ENCODE measurements around the gene NOS1.

NOS1 gene

DNA sequence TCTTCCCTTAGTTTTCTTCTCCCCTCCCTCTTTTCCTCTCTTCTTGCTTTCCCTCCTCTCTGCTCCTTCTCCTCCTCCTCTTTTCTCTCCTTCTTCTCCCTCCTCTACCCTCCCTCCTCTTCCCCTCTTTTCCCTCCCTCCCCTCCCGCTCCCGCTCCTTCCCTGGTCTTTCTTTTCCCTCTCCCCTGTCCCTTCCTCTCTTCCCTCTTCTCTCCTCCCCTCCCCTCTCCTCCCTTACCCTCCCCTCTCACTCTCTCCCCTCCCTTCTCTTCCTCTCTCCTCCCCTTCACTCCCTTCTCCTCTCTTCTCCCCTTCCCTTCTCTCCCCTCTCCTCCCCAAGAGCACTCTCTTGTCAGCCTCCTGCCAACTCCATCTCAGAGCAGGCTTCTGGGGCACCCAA is 153.8 kb downstream of the NOS1 start:
- TF ChIP-seq GATA2 (IDR thresholded peaks at IDR 0.05; ENCODE audit: low read depth, low read length) (no peak), GATA3 (IDR thresholded peaks at IDR 0.05; ENCODE audit: low read depth, low read length) (no peak)

DNA sequence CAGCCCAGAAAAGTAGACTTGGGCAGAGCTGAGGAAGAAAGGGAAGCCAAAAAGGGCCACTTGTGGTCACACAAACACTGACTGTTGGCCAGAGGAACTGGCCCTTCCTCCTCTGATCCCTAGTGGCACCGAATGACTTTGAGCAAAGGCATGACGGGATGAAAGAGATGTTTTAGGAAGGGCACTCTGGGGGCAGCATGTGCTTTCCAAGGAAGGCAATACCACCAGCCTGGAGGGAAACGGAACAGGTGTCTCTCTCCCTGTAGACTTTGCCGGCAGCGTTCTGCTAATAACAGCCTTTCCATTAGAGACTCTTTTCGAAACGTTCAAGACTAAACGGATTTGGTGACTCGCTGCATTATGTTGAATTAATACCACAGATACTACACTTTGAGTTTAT is 158.9 kb downstream of the NOS1 start:
- TF ChIP-seq GATA3 (IDR thresholded peaks at IDR 0.05; ENCODE audit: low read depth, low read length) = no peak
- no peak for TF ChIP-seq GATA2 (IDR thresholded peaks at IDR 0.05; ENCODE audit: low read depth, low read length)

DNA sequence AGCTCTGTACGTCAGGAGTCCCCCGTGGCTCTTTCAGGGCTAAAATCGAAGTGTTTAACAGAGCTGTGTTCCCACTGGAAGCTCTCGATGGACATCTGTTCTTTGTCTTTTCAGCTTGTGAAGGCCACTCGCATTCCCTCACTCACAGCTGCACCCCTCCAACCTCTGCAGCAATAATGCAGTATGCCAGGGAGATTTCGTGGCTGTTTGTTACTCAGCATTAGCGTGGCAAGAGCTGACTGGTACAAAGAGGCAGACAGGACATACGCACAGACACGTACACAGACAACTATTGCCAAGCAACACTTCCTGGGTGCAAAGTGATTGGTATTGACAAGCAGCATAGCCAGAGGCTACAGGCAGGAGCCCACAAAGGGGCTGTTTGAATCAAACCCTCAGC is 159.4 kb downstream of the NOS1 start:
- TF ChIP-seq GATA3 (IDR thresholded peaks at IDR 0.05; ENCODE audit: low read depth, low read length) (no peak), GATA2 (IDR thresholded peaks at IDR 0.05; ENCODE audit: low read depth, low read length) (no peak)

DNA sequence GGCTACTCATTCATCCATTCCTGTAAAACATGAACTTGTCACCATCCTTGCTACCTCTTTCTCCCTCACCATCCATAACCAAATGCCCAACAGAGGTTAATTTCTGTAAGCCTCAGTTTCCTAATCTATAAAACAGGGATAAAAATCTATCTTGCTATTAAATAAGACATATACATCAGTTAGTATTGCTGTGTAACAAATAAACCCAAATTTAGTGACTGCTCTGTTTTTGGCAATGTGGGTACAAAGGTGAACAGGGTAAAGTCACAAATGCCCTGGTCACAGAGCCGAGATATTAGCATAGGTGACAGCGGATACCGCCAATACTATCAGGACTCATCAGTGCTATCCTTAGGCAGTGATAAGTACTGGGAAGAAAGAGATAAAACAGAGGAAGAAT is 167.5 kb downstream of the NOS1 start:
- no peak for TF ChIP-seq GATA2 (IDR thresholded peaks at IDR 0.05; ENCODE audit: low read depth, low read length)
- TF ChIP-seq GATA3 (IDR thresholded peaks at IDR 0.05; ENCODE audit: low read depth, low read length) = no peak

DNA sequence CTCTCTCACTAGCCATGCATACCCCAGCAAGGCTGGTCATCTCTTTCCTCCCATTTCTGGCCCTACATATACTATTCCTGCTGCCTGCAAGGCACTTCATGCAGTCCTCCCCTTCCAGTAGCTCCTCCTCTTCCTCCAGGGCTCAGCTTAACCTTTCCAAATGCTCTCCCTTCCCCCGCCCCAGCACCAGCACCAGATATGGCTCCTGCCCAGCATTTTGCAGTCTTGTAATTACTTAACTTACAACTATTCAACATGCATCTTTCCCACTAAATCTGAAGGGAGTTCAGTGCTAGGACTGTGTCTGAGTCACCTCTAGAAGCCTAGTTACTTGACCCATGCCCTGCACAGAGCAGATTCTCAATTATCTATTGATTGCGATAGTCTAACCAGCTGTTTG is 169.4 kb downstream of the NOS1 start:
- no peak for TF ChIP-seq GATA3 (IDR thresholded peaks at IDR 0.05; ENCODE audit: low read depth, low read length)
- TF ChIP-seq GATA2 (IDR thresholded peaks at IDR 0.05; ENCODE audit: low read depth, low read length) = no peak

DNA sequence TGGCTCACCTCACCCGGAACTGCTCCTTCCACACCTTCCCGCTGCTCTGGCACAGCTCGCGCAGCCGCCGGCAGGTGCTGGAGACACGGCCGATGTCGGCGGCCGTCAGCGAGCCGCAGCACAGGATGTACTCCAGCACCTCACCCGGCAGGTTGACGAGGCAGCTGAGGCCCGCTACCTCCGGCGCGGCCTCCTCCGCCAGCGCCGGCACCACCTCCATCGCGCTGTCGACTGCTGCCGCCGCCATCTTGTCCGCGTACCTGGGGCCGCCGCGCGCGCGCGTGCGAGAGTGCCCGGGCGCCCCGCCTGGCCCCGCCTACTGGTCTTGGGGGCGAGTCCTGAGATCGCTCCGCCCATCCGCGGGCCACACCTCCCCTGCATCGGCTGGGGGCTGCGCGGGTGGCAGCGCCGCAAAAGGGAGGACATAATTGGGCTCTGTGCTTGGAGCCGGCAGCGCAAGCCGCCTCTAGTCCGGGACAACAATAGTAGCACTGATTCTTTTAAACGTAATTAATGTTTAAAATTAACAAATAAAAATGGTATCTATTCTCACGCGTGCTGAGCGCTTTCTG is 171.1 kb downstream of the NOS1 start, which contains the start of gene FBXO21:
Gene FBXO21, minus strand, starts transcription at position 261 of the 572 bp plus-strand sequence. Its CDS starts 14 bp downstream, at position 247.
- no peak for TF ChIP-seq GATA3 (IDR thresholded peaks at IDR 0.05; ENCODE audit: low read depth, low read length)
- no peak for TF ChIP-seq GATA2 (IDR thresholded peaks at IDR 0.05; ENCODE audit: low read depth, low read length)

DNA sequence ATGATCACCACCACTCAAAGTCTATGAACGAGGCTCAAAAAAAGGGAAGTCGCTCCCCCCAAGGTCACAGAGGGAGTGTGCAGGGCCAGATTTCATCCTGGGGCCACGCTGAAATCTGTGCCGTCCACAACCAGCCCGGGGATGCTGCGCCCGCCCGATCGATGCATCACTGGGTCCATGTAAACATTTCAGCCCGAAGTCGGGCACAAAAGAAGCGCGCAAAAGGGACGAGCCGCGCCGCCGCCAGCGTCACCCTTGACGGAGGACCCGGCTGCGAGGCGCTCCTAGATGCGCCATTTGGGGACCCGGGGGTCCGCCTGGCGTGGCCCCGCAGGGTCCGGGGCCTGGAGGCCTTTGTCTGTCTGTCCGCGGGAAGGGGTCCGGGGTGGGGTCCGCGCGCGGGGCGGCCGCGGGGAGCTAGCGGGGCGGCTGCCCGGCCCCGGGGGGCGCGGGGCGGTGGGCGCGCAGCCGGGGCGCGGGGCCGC is 171.7 kb downstream of the NOS1 start:
- TF ChIP-seq GATA3 (IDR thresholded peaks at IDR 0.05; ENCODE audit: low read depth, low read length) (no peak), GATA2 (IDR thresholded peaks at IDR 0.05; ENCODE audit: low read depth, low read length) (no peak)

DNA sequence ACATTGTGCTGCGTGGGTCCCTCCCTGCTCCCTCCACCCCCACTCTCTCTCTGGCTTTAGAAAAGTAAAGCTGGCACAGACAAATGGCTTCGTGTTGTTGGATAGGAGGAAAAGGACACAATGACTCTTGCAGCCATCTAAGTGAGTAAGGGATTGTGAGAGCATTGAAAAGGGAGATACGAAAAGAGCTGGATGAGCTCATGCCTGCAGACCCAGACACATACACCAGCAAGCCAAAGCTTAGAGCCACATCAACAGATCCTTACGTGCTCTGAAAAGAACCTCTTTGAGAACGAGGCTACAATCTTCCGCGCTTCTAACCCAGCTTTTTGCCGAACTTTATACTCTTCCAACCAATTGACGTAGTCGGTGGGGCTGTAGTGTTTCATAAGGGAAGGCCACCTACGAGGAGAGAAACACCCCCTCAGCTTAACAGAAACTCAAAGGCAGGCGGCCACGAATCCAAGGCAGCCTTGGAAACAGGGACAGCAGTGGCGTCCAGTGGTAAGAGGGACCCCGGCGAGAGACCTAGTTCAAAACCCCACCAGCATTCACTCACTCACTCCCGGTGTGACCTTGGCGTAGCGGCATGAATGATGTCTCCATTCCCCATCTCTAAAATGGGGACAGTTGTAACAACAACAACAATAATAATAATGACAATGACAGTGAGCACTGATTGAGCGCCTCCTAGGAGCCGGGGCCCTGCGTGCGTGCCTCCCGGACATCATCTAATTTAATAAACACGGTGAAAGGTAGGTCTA is 172.3 kb downstream of the NOS1 start:
- TF ChIP-seq GATA2 (IDR thresholded peaks at IDR 0.05; ENCODE audit: low read depth, low read length) (no peak), GATA3 (IDR thresholded peaks at IDR 0.05; ENCODE audit: low read depth, low read length) (no peak)

DNA sequence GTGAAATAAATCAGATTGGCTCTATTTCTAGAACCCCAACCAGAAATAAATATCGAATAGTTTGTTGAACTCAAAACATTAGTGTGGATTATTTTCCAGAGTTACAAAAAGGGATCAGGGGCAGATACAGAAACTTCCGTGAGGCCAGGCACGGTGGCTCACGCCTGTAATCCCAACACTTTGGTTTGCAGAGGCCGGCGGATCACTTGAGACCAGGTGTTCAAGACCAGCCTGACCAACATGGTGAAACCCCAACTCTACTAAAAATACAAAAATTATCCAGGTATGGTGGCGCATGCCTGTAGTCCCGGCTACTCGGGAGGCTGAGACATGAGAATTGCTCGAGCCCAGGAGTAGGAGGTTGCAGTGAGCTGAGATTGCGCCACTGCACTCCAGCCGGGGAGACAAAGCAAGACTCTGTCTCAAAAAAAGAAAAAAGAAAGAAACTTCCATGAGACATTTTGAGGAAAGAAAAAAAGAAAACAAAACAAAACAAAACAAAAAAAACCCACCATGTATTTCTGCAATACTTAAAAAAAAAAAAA is 173.2 kb downstream of the NOS1 start:
- TF ChIP-seq GATA2 (IDR thresholded peaks at IDR 0.05; ENCODE audit: low read depth, low read length) (no peak), GATA3 (IDR thresholded peaks at IDR 0.05; ENCODE audit: low read depth, low read length) (no peak)

DNA sequence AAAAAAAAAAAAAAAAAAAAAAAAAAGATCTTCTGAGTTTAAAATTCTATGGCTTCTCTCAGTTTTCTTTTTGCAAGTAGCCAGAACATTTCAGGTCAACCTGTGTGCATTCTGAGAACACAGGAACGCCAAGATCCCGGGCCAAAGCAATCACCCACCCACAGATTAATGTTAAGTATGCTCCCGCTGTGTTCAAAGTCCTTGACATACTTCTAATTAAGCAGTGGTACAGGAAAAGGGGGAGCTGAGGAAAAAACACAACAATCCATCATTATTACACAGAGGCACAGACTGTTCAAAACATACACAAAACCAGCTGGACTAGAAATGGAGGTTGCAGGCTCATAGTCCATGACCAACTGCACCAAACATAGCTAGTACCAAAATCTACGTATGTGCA is 174.0 kb downstream of the NOS1 start:
- TF ChIP-seq GATA3 (IDR thresholded peaks at IDR 0.05; ENCODE audit: low read depth, low read length) (no peak), GATA2 (IDR thresholded peaks at IDR 0.05; ENCODE audit: low read depth, low read length) (no peak)

DNA sequence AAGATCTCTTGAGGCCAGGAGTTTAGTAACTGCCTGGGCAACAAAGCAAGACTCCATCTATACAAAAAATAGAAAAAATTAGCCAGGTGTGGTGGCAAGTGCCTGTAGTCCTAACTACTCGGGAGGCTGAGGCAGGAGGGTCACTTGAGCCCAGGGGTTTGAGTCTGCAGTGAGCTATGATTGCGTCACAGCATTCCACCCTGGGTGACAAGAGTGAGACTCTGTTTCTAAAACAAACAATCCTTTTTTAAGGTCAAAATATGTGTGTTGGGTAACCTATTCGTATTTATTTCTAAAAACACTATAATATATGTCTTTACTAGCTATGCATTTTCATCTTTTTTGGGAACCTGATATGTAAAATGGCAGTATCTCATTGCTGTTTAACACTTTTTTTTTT is 178.6 kb downstream of the NOS1 start:
- no peak for TF ChIP-seq GATA2 (IDR thresholded peaks at IDR 0.05; ENCODE audit: low read depth, low read length)
- TF ChIP-seq GATA3 (IDR thresholded peaks at IDR 0.05; ENCODE audit: low read depth, low read length) = no peak

DNA sequence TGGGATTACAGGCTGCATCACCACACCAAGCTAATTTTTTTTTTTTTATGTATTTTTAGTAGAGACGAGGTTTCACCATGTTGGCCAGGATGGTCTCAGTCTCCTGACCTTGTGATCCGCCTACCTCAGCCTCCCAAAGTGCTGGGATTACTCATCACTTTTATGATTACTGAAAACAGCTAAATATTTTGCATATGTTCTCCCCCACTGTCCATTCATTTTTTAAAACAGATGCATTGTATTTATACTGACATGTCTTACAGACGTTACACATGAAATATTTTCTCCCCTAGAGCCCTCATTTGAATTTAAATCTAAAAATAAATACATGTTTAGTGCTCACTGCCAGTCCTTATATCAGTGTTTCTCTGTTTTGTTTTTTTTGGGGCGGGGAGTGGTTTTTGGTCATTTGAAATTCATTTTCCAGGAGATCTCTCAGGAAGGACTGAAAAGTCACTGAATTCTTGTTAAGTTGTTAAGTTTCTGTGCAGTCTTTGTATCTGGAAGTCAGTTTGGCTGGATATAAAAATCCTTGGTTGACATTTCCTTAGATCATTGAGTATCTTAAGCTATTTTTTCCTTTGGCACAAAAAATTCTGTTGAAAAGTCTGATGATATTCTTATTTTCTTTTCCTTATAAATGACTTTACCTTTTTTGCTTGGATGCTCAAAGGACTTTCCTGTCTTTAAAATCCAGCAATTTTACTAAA is 180.5 kb downstream of the NOS1 start:
- TF ChIP-seq GATA3 (IDR thresholded peaks at IDR 0.05; ENCODE audit: low read depth, low read length) (no peak), GATA2 (IDR thresholded peaks at IDR 0.05; ENCODE audit: low read depth, low read length) (no peak)

DNA sequence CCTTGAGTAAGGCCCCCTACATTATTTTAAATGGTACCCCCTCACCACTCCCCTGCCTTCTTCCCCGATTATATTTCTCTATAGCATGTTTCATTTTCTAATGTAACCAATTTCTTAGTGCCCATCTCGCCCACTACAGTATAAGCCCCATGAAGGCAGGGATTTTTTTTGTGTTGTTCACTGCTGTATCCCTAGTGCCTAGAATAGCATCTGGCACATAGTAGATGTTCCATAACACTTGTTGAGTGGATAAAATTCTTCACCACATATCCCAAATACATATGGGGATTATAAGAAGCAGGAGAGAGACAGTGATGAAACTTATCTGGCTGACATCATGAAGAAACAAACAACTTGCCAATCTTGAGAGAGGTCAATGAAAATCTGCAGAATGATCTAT is 182.7 kb downstream of the NOS1 start:
- TF ChIP-seq GATA2 (IDR thresholded peaks at IDR 0.05; ENCODE audit: low read depth, low read length) = no peak
- no peak for TF ChIP-seq GATA3 (IDR thresholded peaks at IDR 0.05; ENCODE audit: low read depth, low read length)

DNA sequence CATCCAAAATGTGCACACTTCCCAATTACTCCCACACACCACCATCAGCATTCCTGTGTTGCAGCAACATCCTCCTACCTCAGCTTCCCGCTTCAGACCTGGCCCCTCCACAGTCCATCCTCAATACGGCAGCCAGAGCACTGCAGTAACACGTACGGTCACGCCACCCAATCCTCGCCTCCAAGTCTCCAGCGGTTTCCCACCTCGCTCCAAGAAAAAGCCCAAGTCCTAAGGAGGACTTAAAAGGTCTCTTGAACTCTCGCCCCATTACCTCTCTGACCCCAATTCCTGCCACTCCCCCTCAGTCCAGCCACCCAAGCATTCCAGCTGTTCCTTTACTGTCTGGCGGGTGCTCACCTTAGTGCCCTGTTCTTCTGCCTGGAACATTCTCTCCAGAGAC is 183.1 kb downstream of the NOS1 start:
- TF ChIP-seq GATA3 (IDR thresholded peaks at IDR 0.05; ENCODE audit: low read depth, low read length) (no peak), GATA2 (IDR thresholded peaks at IDR 0.05; ENCODE audit: low read depth, low read length) (no peak)

Measured in SH-SY5Y (cell line).